Activated CD4-positive, alpha-beta T cell treated with anti-CD3 and anti-CD28 coated beads, Interleukin-2, amount 10 ng/mL, durations not matched to agents 24 days and 14 days (primary cell): Measurements from ENCODE around the gene C10orf90. TPM values are rescaled to one million over a fixed set of nuclear protein-coding genes. Genes with fewer than 3 reads are reported as not detected.
A peak's percentile ranks its signal among the peaks of the same experiment; 100 is the strongest.

Experiments
- DNase-seq: peaks from one replicate; pipeline ENCODE4 v3.0.0; 2022
- H3K27ac Mint-ChIP-seq: one replicate; pipeline ENCODE4 v1.8.0; 2022; ENCODE audit warnings: mild to moderate bottlenecking, mixed read lengths
- H3K27me3 Mint-ChIP-seq: one replicate; pipeline ENCODE4 v1.8.0; 2022; ENCODE audit warnings: mixed read lengths
- H3K36me3 Mint-ChIP-seq: one replicate; pipeline ENCODE4 v1.8.0; 2022; ENCODE audit warnings: low read depth, mild to moderate bottlenecking, mixed read lengths
- H3K4me1 Mint-ChIP-seq: one replicate; pipeline ENCODE4 v1.8.0; 2021; ENCODE audit warnings: mixed read lengths
- H3K4me3 Mint-ChIP-seq: one replicate; pipeline ENCODE4 v1.8.0; 2022; ENCODE audit warnings: mild to moderate bottlenecking, moderate library complexity, mixed read lengths
- H3K9me3 Mint-ChIP-seq: one replicate; pipeline ENCODE4 v1.8.0; 2021; ENCODE audit warnings: mixed read lengths
- intact Hi-C: fragments of 100-400 bp; cut with micrococcal nuclease; formaldehyde crosslinking; loops from one replicate; pipeline ENCODE4 v1.15.1; 2023
- total RNA-seq: library from RNA; stranded (reverse); gene quantifications from 2 replicates; pipeline ENCODE4 v1.2.3, GENCODE V29; 2022

C10orf90 gene
- total RNA-seq, 1 donor from 2014 or later: not detected

GRCh38 chr10:126500185-126500584, 170.3 kb downstream of the C10orf90 start:
- Mint-ChIP-seq H3K9me3 (no peaks in the 10 kb centered on the region), H3K4me3 (no peak overlapping the region), H3K4me1 (no peaks in the 10 kb centered on the region)

GRCh38 chr10:126499744-126500143, 170.7 kb downstream of the C10orf90 start:
- no peak overlapping the region for H3K27ac Mint-ChIP-seq
- intact Hi-C loops: no loop called here
- H3K9me3 Mint-ChIP-seq: no peaks in the 10 kb centered on the region
- no peaks in the 10 kb centered on the region for H3K36me3 Mint-ChIP-seq
- H3K4me1 Mint-ChIP-seq: no peaks in the 10 kb centered on the region
- no peak overlapping the region for H3K4me3 Mint-ChIP-seq
- no peaks in the 10 kb centered on the region for H3K27me3 Mint-ChIP-seq
- DNase-seq: no peak

More at GRCh38 chr10:126500185-126500584, 170.3 kb downstream of the C10orf90 start:
- intact Hi-C loops: no loop called here
- H3K27ac Mint-ChIP-seq: no peak overlapping the region
- no peaks in the 10 kb centered on the region for H3K36me3 Mint-ChIP-seq
- no peak for DNase-seq
- no peaks in the 10 kb centered on the region for H3K27me3 Mint-ChIP-seq

- no peaks in the 10 kb centered on the region for H3K4me1 Mint-ChIP-seq
- no peak overlapping the region for H3K4me3 Mint-ChIP-seq
- H3K27me3 Mint-ChIP-seq: no peaks in the 10 kb centered on the region
- no peaks in the 10 kb centered on the region for H3K36me3 Mint-ChIP-seq
- DNase-seq: no peak
- intact Hi-C loops: no loop called here
- H3K9me3 Mint-ChIP-seq: no peaks in the 10 kb centered on the region
- H3K27ac Mint-ChIP-seq: no peak overlapping the region
Observed at GRCh38 chr10:126497672-126498071, 172.8 kb downstream of the C10orf90 start.

GRCh38 chr10:126496771-126497545, 173.5 kb downstream of the C10orf90 start:
- Mint-ChIP-seq H3K4me1 (no peaks in the 10 kb centered on the region), H3K36me3 (no peaks in the 10 kb centered on the region), H3K27me3 (no peaks in the 10 kb centered on the region), H3K4me3 (no peak overlapping the region), H3K27ac (no peak overlapping the region), H3K9me3 (no peaks in the 10 kb centered on the region)
- no peak for DNase-seq
- intact Hi-C loops: no loop called here

GRCh38 chr10:126491476-126491875, 179.0 kb downstream of the C10orf90 start:
- Mint-ChIP-seq H3K36me3 (no peaks in the 10 kb centered on the region), H3K27me3 (no peaks in the 10 kb centered on the region), H3K9me3 (no peaks in the 10 kb centered on the region), H3K4me1 (no peaks in the 10 kb centered on the region), H3K27ac (no peak overlapping the region), H3K4me3 (no peak overlapping the region)
- intact Hi-C loops: no loop called here
- DNase-seq: no peak

GRCh38 chr10:126481181-126481580, 189.3 kb downstream of the C10orf90 start:
- no peaks in the 10 kb centered on the region for H3K4me1 Mint-ChIP-seq
- H3K9me3 Mint-ChIP-seq: no peaks in the 10 kb centered on the region
- no peak overlapping the region for H3K27ac Mint-ChIP-seq
- H3K4me3 Mint-ChIP-seq: no peak overlapping the region
- intact Hi-C loops: no loop called here
- no peaks in the 10 kb centered on the region for H3K36me3 Mint-ChIP-seq
- DNase-seq: no peak
- H3K27me3 Mint-ChIP-seq: no peaks in the 10 kb centered on the region

GRCh38 chr10:126480648-126481047, 189.8 kb downstream of the C10orf90 start:
- intact Hi-C loops: no loop called here
- Mint-ChIP-seq H3K36me3 (no peaks in the 10 kb centered on the region), H3K27ac (no peak overlapping the region), H3K4me3 (no peak overlapping the region), H3K27me3 (no peaks in the 10 kb centered on the region), H3K9me3 (no peaks in the 10 kb centered on the region), H3K4me1 (no peaks in the 10 kb centered on the region)
- DNase-seq: no peak

- no peak for DNase-seq
- Mint-ChIP-seq H3K4me1 (no peaks in the 10 kb centered on the region), H3K4me3 (no peak overlapping the region), H3K27ac (no peak overlapping the region), H3K9me3 (no peaks in the 10 kb centered on the region), H3K36me3 (no peaks in the 10 kb centered on the region), H3K27me3 (no peaks in the 10 kb centered on the region)
- intact Hi-C loops: no loop called here
Observed at GRCh38 chr10:126479280-126479895, 191.1 kb downstream of the C10orf90 start.

GRCh38 chr10:126478546-126478945, 191.9 kb downstream of the C10orf90 start:
- no peak overlapping the region for H3K27ac Mint-ChIP-seq

GRCh38 chr10:126476246-126476645, 194.2 kb downstream of the C10orf90 start:
- Mint-ChIP-seq H3K27me3 (no peaks in the 10 kb centered on the region), H3K4me1 (no peaks in the 10 kb centered on the region), H3K27ac (no peak overlapping the region), H3K36me3 (no peaks in the 10 kb centered on the region), H3K4me3 (no peak overlapping the region), H3K9me3 (no peaks in the 10 kb centered on the region)
- no peak for DNase-seq
- intact Hi-C loops: no loop called here

More at GRCh38 chr10:126478546-126478945, 191.9 kb downstream of the C10orf90 start:
- Mint-ChIP-seq H3K36me3 (no peaks in the 10 kb centered on the region), H3K4me1 (no peaks in the 10 kb centered on the region), H3K9me3 (no peaks in the 10 kb centered on the region), H3K4me3 (no peak overlapping the region), H3K27me3 (no peaks in the 10 kb centered on the region)
- no peak for DNase-seq
- intact Hi-C loops: no loop called here

GRCh38 chr10:126475074-126475691, 195.3 kb downstream of the C10orf90 start:
- Mint-ChIP-seq H3K27me3 (no peaks in the 10 kb centered on the region), H3K9me3 (no peaks in the 10 kb centered on the region), H3K4me3 (no peak overlapping the region), H3K36me3 (no peaks in the 10 kb centered on the region), H3K27ac (no peak overlapping the region), H3K4me1 (no peaks in the 10 kb centered on the region)
- intact Hi-C loops: no loop called here
- DNase-seq: no peak

- Mint-ChIP-seq H3K9me3 (no peaks in the 10 kb centered on the region), H3K27ac (no peak overlapping the region), H3K36me3 (no peaks in the 10 kb centered on the region), H3K4me3 (no peak overlapping the region), H3K4me1 (peaks cover 4% of the 10 kb centered on the region), H3K27me3 (no peaks in the 10 kb centered on the region)
- intact Hi-C loops: no loop called here
- no peak for DNase-seq
Observed at GRCh38 chr10:126474031-126474430, 196.5 kb downstream of the C10orf90 start.

GRCh38 chr10:126470991-126471390, 199.5 kb downstream of the C10orf90 start:
- no peak overlapping the region for H3K4me3 Mint-ChIP-seq
- no peaks in the 10 kb centered on the region for H3K9me3 Mint-ChIP-seq
- peaks cover 4% of the 10 kb centered on the region for H3K4me1 Mint-ChIP-seq
- no peak overlapping the region for H3K27ac Mint-ChIP-seq
- no peaks in the 10 kb centered on the region for H3K27me3 Mint-ChIP-seq
- intact Hi-C loops: no loop called here
- H3K36me3 Mint-ChIP-seq: no peaks in the 10 kb centered on the region
- no peak for DNase-seq

GRCh38 chr10:126469692-126470091, 200.8 kb downstream of the C10orf90 start:
- Mint-ChIP-seq H3K27ac (no peak overlapping the region), H3K4me3 (no peak overlapping the region), H3K36me3 (no peaks in the 10 kb centered on the region), H3K4me1 (peaks cover 4% of the 10 kb centered on the region), H3K27me3 (no peaks in the 10 kb centered on the region), H3K9me3 (no peaks in the 10 kb centered on the region)
- peak; percentile 46 for DNase-seq
- intact Hi-C loops: no loop called here
